HepG2 (cell line): ENCODE results near the gene RABGGTA. TPM values are rescaled to one million over a fixed set of nuclear protein-coding genes. Genes with fewer than 3 reads are reported as not detected.

Experiments
- ARHGAP35 ChIP-seq: sonication (generic); formaldehyde crosslinking; IDR thresholded peaks from 2 replicates; pipeline ENCODE4 v1.9.0; 2022; ENCODE audit warnings: mild to moderate bottlenecking, inconsistent platforms, moderate library complexity, missing genetic modification reagents, borderline replicate concordance
- E2F1 ChIP-seq: sonication (generic); formaldehyde crosslinking; IDR thresholded peaks from 2 replicates; pipeline ENCODE4 v1.5.0; 2020; ENCODE audit warnings: missing genetic modification reagents
- MED8 ChIP-seq: sonication (generic); formaldehyde crosslinking; IDR thresholded peaks from 2 replicates; pipeline ENCODE4 v1.8.1; 2023; ENCODE audit warnings: mild to moderate bottlenecking, missing genetic modification reagents; ENCODE audit not compliant: insufficient replicate concordance
- ZBTB40 ChIP-seq, 2 experiments: fragments of 450-650 bp in 1 of 2; sonication (generic) in 1 of 2; formaldehyde crosslinking in 1 of 2; IDR thresholded peaks; 2 replicates each; pipeline versions ENCODE4 v1.6.1 to v1.8.0; 2016 to 2022; ENCODE audit warnings: antibody characterized with exemption in 1 of 2, mild to moderate bottlenecking in 1 of 2, missing genetic modification reagents in 1 of 2
- polyA plus RNA-seq, 8 experiments: library from polyadenylated mRNA; depleted of rRNA in 3 of 8; stranded (reverse) in 7 of 8; unstranded in 1 of 8; fragments of >200 nt; fragmentation: Illumina TruSeq in 4 of 8; extraction: Trizol in 4 of 8; gene quantifications; 2 replicates each; pipeline versions ENCODE4 v1.2.1 to v1.2.3, GENCODE V29; 2011 to 2016; ENCODE audit warnings: low read depth in 4 of 8, missing spikeins in 1 of 8, mixed read lengths in 1 of 8; ENCODE audit not compliant: insufficient read depth in 1 of 8
- total RNA-seq, 5 experiments: library from RNA; depleted of rRNA; stranded (reverse); fragments of >200 nt; fragmentation: Illumina TruSeq; extraction: Trizol; gene quantifications; 2 replicates each; pipeline ENCODE4 v1.2.3, GENCODE V29; 2016; ENCODE audit warnings: low read depth in 1 of 5

RABGGTA gene
- total and polyA plus RNA-seq, 2 of the 13 experiments (the other 11 are each of a cell fraction or from before 2014, with no cell fraction given): 57.9 to 90.8 TPM

DNA sequence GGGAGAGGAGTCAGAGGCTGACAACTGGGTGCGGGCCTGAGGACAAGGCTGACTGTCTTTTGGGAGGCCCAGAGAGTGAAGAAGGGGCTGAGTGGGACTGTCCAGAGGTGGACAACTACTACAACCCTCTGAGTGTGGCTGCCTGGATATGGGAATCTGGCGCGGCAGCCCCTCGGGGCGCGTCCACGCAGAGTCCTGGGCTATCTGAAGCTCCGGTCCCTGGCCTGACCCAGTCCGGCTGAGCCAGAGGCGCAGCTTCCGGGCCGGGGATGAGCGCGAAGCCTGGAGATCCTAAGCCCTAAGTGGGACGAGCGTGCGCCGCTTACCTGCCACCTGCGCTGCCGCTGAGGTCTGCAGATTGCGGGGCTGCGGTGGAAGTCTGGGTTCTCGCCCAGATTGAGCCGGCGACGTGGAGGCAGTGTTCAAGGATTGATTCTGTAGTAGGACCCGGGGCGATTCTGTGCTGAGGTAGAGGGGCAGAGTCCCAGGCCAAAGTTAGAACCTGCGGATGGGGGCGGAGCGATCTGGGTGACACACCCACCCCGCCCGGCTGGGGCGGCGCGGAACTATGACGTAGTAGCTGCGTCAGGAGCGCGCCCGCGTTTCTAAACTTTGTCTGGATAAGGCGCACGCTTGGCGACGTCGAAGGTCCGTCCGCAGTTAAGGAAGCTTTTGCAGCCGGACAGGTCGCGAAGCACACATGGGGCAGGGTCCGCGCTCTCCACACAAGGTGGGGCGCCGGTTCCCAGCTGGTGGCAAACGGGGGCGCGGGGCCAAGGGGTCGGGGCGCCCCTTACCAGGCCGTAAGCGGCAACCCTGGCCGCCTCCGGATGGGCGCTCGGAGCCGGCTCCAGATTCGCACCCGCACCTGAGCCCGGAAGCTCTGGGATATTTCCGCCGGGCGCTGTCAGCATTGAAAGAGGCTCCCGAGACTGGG, 28.1 kb upstream of the RABGGTA start, which contains the start of the genes DHRS1 and NOP9 (continued):
- TF ChIP-seq ZBTB40 (IDR thresholded peaks at IDR 0.05) (no peak), ZBTB40 (CRISPR knock-in tag; IDR thresholded peaks at IDR 0.05) (peak; percentile 83), MED8 (CRISPR knock-in tag) (peak; percentile 83), ARHGAP35 (CRISPR knock-in tag) (peak; percentile 99), E2F1 (CRISPR knock-in tag) (peak; percentile 94)
